ENCODE data around the gene HSPB7. TPM values are rescaled to one million over a fixed set of nuclear protein-coding genes. Genes with fewer than 3 reads are reported as not detected.
"Not testable (repeated sequence)": the region's sequence is repeated elsewhere in the genome, so short reads cannot be mapped to it uniquely, and the experiment has no call there.

The HSPB7 gene
- total RNA-seq, 2 donors from 2014 or later, result 272 to 588 TPM

GRCh38 chr1:16014509-16015482, 3.0 kb downstream of the HSPB7 start:
- intact Hi-C loops (cut with DNase I), result no loop called here
- no peak for DNase-seq (ENCODE audit: low spot score)

GRCh38 chr1:16013908-16014258, 4.0 kb downstream of the HSPB7 start:
- intact Hi-C loops (cut with DNase I), result no loop called here
- no peak for DNase-seq (ENCODE audit: low spot score)

- intact Hi-C loops (cut with DNase I), result no loop called here
- no peak for DNase-seq (ENCODE audit: low spot score)
Measured at GRCh38 chr1:16013220-16013907, 4.5 kb downstream of the HSPB7 start.

GRCh38 chr1:16012590-16013219, 5.1 kb downstream of the HSPB7 start:
- DNase-seq (ENCODE audit: low spot score), result peak; percentile 93
- intact Hi-C loops (cut with DNase I), result no loop called here

GRCh38 chr1:16011936-16012589, 5.8 kb downstream of the HSPB7 start:
- intact Hi-C loops (cut with DNase I), result loop anchor here in 1 of 2 donors (2.0 kb wide), 1 partner anchor 19 kb away; no protein-coding TSS in a partner anchor
- no peak for DNase-seq (ENCODE audit: low spot score)

GRCh38 chr1:16010837-16011236, 7.0 kb downstream of the HSPB7 start:
- no peak for DNase-seq (ENCODE audit: low spot score)
- intact Hi-C loops (cut with DNase I), result loop anchor here in 1 of 2 donors (2.0 kb wide), 1 partner anchor 20 kb away; no protein-coding TSS in a partner anchor

- DNase-seq (ENCODE audit: low spot score), result no peak
- intact Hi-C loops (cut with DNase I), result loop anchor here (2.0 to 5.0 kb wide), 3 partner anchors 21 to 45 kb away; no protein-coding TSS in a partner anchor
Measured at GRCh38 chr1:16009678-16010077, 8.2 kb downstream of the HSPB7 start.

GRCh38 chr1:16009030-16009460, 8.8 kb downstream of the HSPB7 start:
- peak; percentile 93 for DNase-seq (ENCODE audit: low spot score)
- intact Hi-C loops (cut with DNase I), result loop anchor here (2.0 to 5.0 kb wide), 2 partner anchors 43 to 46 kb away; no protein-coding TSS in a partner anchor

GRCh38 chr1:16007671-16008341, 10.0 kb downstream of the HSPB7 start:
- DNase-seq (ENCODE audit: low spot score), result no peak
- intact Hi-C loops (cut with DNase I), result loop anchor here (2.0 to 5.0 kb wide), 2 partner anchors 44 to 47 kb away; no protein-coding TSS in a partner anchor

- intact Hi-C loops (cut with DNase I), result loop anchor here in 1 of 2 donors (5.0 kb wide), 1 partner anchor 45 kb away; no protein-coding TSS in a partner anchor
- no peak for DNase-seq (ENCODE audit: low spot score)
Measured at GRCh38 chr1:16006552-16007485, 11.0 kb downstream of the HSPB7 start.

GRCh38 chr1:16006010-16006409, 11.8 kb downstream of the HSPB7 start:
- intact Hi-C loops (cut with DNase I), result loop anchor here in 1 of 2 donors (5.0 kb wide), 1 partner anchor 46 kb away; no protein-coding TSS in a partner anchor
- DNase-seq (ENCODE audit: low spot score), result no peak

GRCh38 chr1:16005597-16005996, 12.2 kb downstream of the HSPB7 start:
- intact Hi-C loops (cut with DNase I), result loop anchor here in 1 of 2 donors (5.0 kb wide), 1 partner anchor 47 kb away; no protein-coding TSS in a partner anchor
- DNase-seq (ENCODE audit: low spot score), result no peak

GRCh38 chr1:16001274-16001673, 16.6 kb downstream of the HSPB7 start:
- intact Hi-C loops (cut with DNase I), result not testable (repeated sequence)
- DNase-seq (ENCODE audit: low spot score), result peak; percentile 22

GRCh38 chr1:15998929-15999328, 18.9 kb downstream of the HSPB7 start:
- peak; percentile 34 for DNase-seq (ENCODE audit: low spot score)
- intact Hi-C loops (cut with DNase I), result no loop called here

GRCh38 chr1:15997637-15998280, 20.1 kb downstream of the HSPB7 start:
- DNase-seq (ENCODE audit: low spot score), result peak; percentile 66
- intact Hi-C loops (cut with DNase I), result no loop called here

- DNase-seq (ENCODE audit: low spot score), result peak; percentile 67
- intact Hi-C loops (cut with DNase I), result no loop called here
Measured at GRCh38 chr1:15997076-15997585, 20.7 kb downstream of the HSPB7 start.
